ENCODE data around the gene SIPA1L3.
A peak's percentile ranks its signal among the peaks of the same experiment; 100 is the strongest.

SIPA1L3 gene

GRCh38 chr19:38234615-38235014 is 327.6 kb downstream of the SIPA1L3 start:
- ChIA-PET POLR2A (interaction anchor here (0.7 to 2.3 kb wide), 6 partner anchors 9 to 168 kb away, joined by 3 to 10 read pairs (median 4); partner anchors contain the start of genes CATSPERG and FAM98C), CTCF (interaction anchor here (0.6 to 23.5 kb wide), 44 partner anchors 9 to 1157 kb away, joined by 3 to 316 read pairs (median 5); partner anchors contain the start of genes C19orf33, CATSPERG, FAM98C and GGN)
- no peaks in the 10 kb centered on the region for H3K9me3 ChIP-seq (ENCODE audit: control insufficient read depth, insufficient read depth, low read depth, low read length)

GRCh38 chr19:38239816-38240215 is 332.8 kb downstream of the SIPA1L3 start:
- H3K9me3 ChIP-seq (ENCODE audit: control insufficient read depth, insufficient read depth, low read depth, low read length): no peaks in the 10 kb centered on the region
- CTCF ChIA-PET: interaction anchor here (0.6 to 23.5 kb wide), 7 partner anchors 7 to 338 kb away, joined by 4 to 316 read pairs (median 7); partner anchors contain the start of genes CATSPERG, FAM98C, SIPA1L3 and WDR87
- no peak overlapping the region for H3K4me3 ChIP-seq (ENCODE audit: low read depth, low read length)
- POLR2A ChIA-PET: interaction anchor here (0.7 to 0.8 kb wide), 4 partner anchors 12 to 148 kb away, joined by 3 to 5 read pairs (median 4); partner anchors contain the start of gene GGN
- H3K36me3 ChIP-seq (ENCODE audit: control insufficient read depth in 2 of 2, insufficient read depth in 1 of 2, low read length in 2 of 2): no peaks in the 10 kb centered on the region
- H3K4me1 ChIP-seq (ENCODE audit: control insufficient read depth, insufficient read depth, low read length): peaks cover 3% of the 10 kb centered on the region; the same call in 1 of the 2 replicates
- H3K27ac ChIP-seq (ENCODE audit: extremely low read depth, low read depth, low read length): no peak overlapping the region
- peak; percentile 95 for TF ChIP-seq ZNF677 (tag by site-specific recombination; IDR thresholded peaks at IDR 0.05)
- TF ChIP-seq ZNF37A (tag by site-specific recombination; IDR thresholded peaks at IDR 0.05): no peak
- 0 out of 2 replicates have a peak, but pooled peaks have one; percentile 1 for TF ChIP-seq KLF1 (tag by site-specific recombination; IDR thresholded peaks at IDR 0.05)

More at GRCh38 chr19:38234615-38235014, 327.6 kb downstream of the SIPA1L3 start:
- TF ChIP-seq INSM2 (tag by site-specific recombination; IDR thresholded peaks at IDR 0.05) (no peak), ZNF571 (tag by site-specific recombination; IDR thresholded peaks at IDR 0.05) (no peak), ZNF692 (tag by site-specific recombination; IDR thresholded peaks at IDR 0.05) (no peak), ZSCAN30 (tag by site-specific recombination; IDR thresholded peaks at IDR 0.05) (no peak), ZNF155 (tag by site-specific recombination; IDR thresholded peaks at IDR 0.05) (no peak), ZNF416 (tag by site-specific recombination; IDR thresholded peaks at IDR 0.05) (no peak), ZNF366 (tag by site-specific recombination; conservative IDR thresholded peaks at IDR 0.05) (no peak), ZNF549 (tag by site-specific recombination; IDR thresholded peaks at IDR 0.05) (no peak), ZNF76 (tag by site-specific recombination; IDR thresholded peaks at IDR 0.05; ENCODE audit: borderline replicate concordance, low read depth) (no peak)
- no peak overlapping the region for H3K27ac ChIP-seq (ENCODE audit: extremely low read depth, low read depth, low read length)
- no peaks in the 10 kb centered on the region for H3K4me1 ChIP-seq (ENCODE audit: control insufficient read depth, insufficient read depth, low read length)
- H3K4me3 ChIP-seq (ENCODE audit: low read depth, low read length): no peak overlapping the region
- H3K36me3 ChIP-seq (ENCODE audit: control insufficient read depth in 2 of 2, insufficient read depth in 1 of 2, low read length in 2 of 2): no peaks in the 10 kb centered on the region

- ChIA-PET POLR2A (interaction anchor here (0.7 to 1.4 kb wide), 6 partner anchors 11 to 441 kb away, joined by 3 to 5 read pairs (median 4); partner anchors contain the start of genes CATSPERG and PSMD8), CTCF (interaction anchor here (0.6 to 23.5 kb wide), 35 partner anchors 9 to 499 kb away, joined by 3 to 316 read pairs (median 7); partner anchors contain the start of genes CATSPERG, FAM98C, PPP1R14A and PSMD8)
- Histone ChIP-seq H3K9me3 (ENCODE audit: control insufficient read depth, insufficient read depth, low read depth, low read length) (no peaks in the 10 kb centered on the region), H3K4me3 (ENCODE audit: low read depth, low read length) (no peak overlapping the region), H3K27ac (ENCODE audit: extremely low read depth, low read depth, low read length) (no peak overlapping the region; the same call in 1 of the 2 replicates), H3K36me3 (ENCODE audit: control insufficient read depth in 2 of 2, insufficient read depth in 1 of 2, low read length in 2 of 2) (no peaks in the 10 kb centered on the region), H3K4me1 (ENCODE audit: control insufficient read depth, insufficient read depth, low read length) (peaks cover 3% of the 10 kb centered on the region; the same call in 1 of the 2 replicates)
- no peak for TF ChIP-seq ZNF596 (tag by site-specific recombination; IDR thresholded peaks at IDR 0.05)
- no peak for TF ChIP-seq ZFP69B (tag by site-specific recombination; IDR thresholded peaks at IDR 0.05)
- no peak for TF ChIP-seq KLF9 (tag by site-specific recombination; IDR thresholded peaks at IDR 0.05; ENCODE audit: low read depth)
- peak; percentile 75; the same call in 1 of the 2 replicates for TF ChIP-seq ZNF121 (tag by site-specific recombination; IDR thresholded peaks at IDR 0.05)
- TF ChIP-seq ZSCAN16 (tag by site-specific recombination; IDR thresholded peaks at IDR 0.05): 0 out of 2 replicates have a peak, but pooled peaks have one; percentile 11
- TF ChIP-seq ZNF24 (tag by site-specific recombination; IDR thresholded peaks at IDR 0.05): no peak
- no peak for TF ChIP-seq ZBTB48 (tag by site-specific recombination; IDR thresholded peaks at IDR 0.05)
- no peak for TF ChIP-seq FEZF1 (tag by site-specific recombination; IDR thresholded peaks at IDR 0.05)
- no peak for TF ChIP-seq ZNF768 (tag by site-specific recombination; IDR thresholded peaks at IDR 0.05)
- no peak for TF ChIP-seq ZNF223 (tag by site-specific recombination; IDR thresholded peaks at IDR 0.05)
- no peak for TF ChIP-seq PATZ1 (tag by site-specific recombination; IDR thresholded peaks at IDR 0.05)
- no peak for TF ChIP-seq WT1 (tag by site-specific recombination; IDR thresholded peaks at IDR 0.05)
- 0 out of 2 replicates have a peak, but pooled peaks have one; percentile 57 for TF ChIP-seq BCL11A (tag by site-specific recombination; IDR thresholded peaks at IDR 0.05; ENCODE audit: low read depth)
- no peak for TF ChIP-seq ZNF23 (tag by site-specific recombination; IDR thresholded peaks at IDR 0.05; ENCODE audit: borderline replicate concordance)
These were observed 336.3 kb downstream of the SIPA1L3 start for GRCh38 chr19:38243279-38243673.
